K562 (cell line): ENCODE data around the gene BCL2L12. TPM values are rescaled to one million over a fixed set of nuclear protein-coding genes. Genes with fewer than 3 reads are reported as not detected.

Experiments
- NFIX ChIP-seq: fragments of 250-450 bp; sonication (Bioruptor Pico); IDR thresholded peaks from 2 replicates; pipeline ENCODE4 v1.4.0; 2020; ENCODE audit warnings: low read depth, mild to moderate bottlenecking, moderate library complexity
- PCBP1 ChIP-seq: fragments of 200-400 bp; formaldehyde crosslinking; IDR thresholded peaks from 2 replicates; pipeline ENCODE4 v1.6.1; 2018; ENCODE audit warnings: mild to moderate bottlenecking, low read depth, low read length; ENCODE audit not compliant: poor library complexity, severe bottlenecking
- RAD51 ChIP-seq: fragments of 450-650 bp; IDR thresholded peaks from 2 replicates; pipeline ENCODE4 v1.7.1; 2016; ENCODE audit warnings: low read depth, mild to moderate bottlenecking, borderline replicate concordance
- SIX5 ChIP-seq, 2 experiments: IDR thresholded peaks; 2 replicates each; pipeline ENCODE4 v1.6.1; 2011; ENCODE audit warnings: low read length in 2 of 2, borderline replicate concordance in 1 of 2, low read depth in 1 of 2, mild to moderate bottlenecking in 1 of 2, moderate library complexity in 1 of 2; ENCODE audit not compliant: insufficient read depth in 1 of 2
- SNRNP70 ChIP-seq: fragments of 200-400 bp; formaldehyde crosslinking; optimal IDR thresholded peaks from 2 replicates; pipeline ENCODE3; 2017; ENCODE audit warnings: low read depth, low read length
- SP1 ChIP-seq: sonication (generic); formaldehyde crosslinking; IDR thresholded peaks from 2 replicates; pipeline ENCODE4 v1.8.1; 2022; ENCODE audit warnings: mild to moderate bottlenecking, missing genetic modification reagents
- TAF15 ChIP-seq: fragments of 200-400 bp; formaldehyde crosslinking; IDR thresholded peaks from 2 replicates; pipeline ENCODE4 v1.6.1; 2017; ENCODE audit warnings: mild to moderate bottlenecking, low read depth, low read length, moderate library complexity
- TEAD1 ChIP-seq, 2 experiments: fragments of 450-650 bp in 1 of 2; sonication (generic) in 1 of 2; formaldehyde crosslinking; IDR thresholded peaks; 2 replicates each; pipeline versions ENCODE4 v1.4.0 to v1.8.0; 2020 to 2022; ENCODE audit warnings: mild to moderate bottlenecking in 2 of 2, missing genetic modification reagents in 1 of 2
- VEZF1 ChIP-seq: fragments of 200-800 bp; sonication (Bioruptor generic); IDR thresholded peaks from 2 replicates; pipeline ENCODE4 v1.6.1; 2017; ENCODE audit warnings: missing genetic modification characterization, missing compliant biosample characterization
- ZBTB5 ChIP-seq: fragments of 450-650 bp; IDR thresholded peaks from 2 replicates; pipeline ENCODE4 v1.6.1; 2017; ENCODE audit warnings: antibody characterized with exemption
- ZBTB7A ChIP-seq: IDR thresholded peaks from 2 replicates; pipeline ENCODE4 v1.6.1; 2011; ENCODE audit warnings: low read depth, mild to moderate bottlenecking, low read length, moderate library complexity, borderline replicate concordance; ENCODE audit not compliant: control insufficient read depth
- ZFP36 ChIP-seq: fragments of 150-350 bp; IDR thresholded peaks from 2 replicates; pipeline ENCODE4 v1.6.1; 2018; ENCODE audit warnings: low read length, low read depth; ENCODE audit not compliant: partially characterized antibody
- ZNF277 ChIP-seq: fragments of 250-450 bp; sonication (Bioruptor Pico); IDR thresholded peaks from 2 replicates; pipeline ENCODE4 v1.8.0; 2022; ENCODE audit warnings: inconsistent platforms, mild to moderate bottlenecking, moderate library complexity, borderline replicate concordance
- polyA plus RNA-seq, 8 experiments: library from polyadenylated mRNA; depleted of rRNA in 4 of 8; stranded (reverse) in 5 of 8; unstranded in 3 of 8; fragments of >200 nt; fragmentation: Nextera tagmentation in 2 of 8; fragmentation: Illumina TruSeq in 1 of 8; extraction: Ambion mirVana in 2 of 8; extraction: Trizol in 1 of 8; gene quantifications; 2 replicates each; pipeline versions ENCODE4 v1.2.1 to v1.2.3, GENCODE V29; 2011 to 2014; ENCODE audit warnings: inconsistent platforms in 1 of 8, missing spikeins in 1 of 8
- total RNA-seq, 7 experiments: library from RNA; depleted of rRNA in 6 of 7; stranded (reverse); fragments of >200 nt in 6 of 7; fragmentation: Illumina TruSeq in 2 of 7; extraction: Trizol in 2 of 7; gene quantifications; 2 replicates each; pipeline versions ENCODE4 v1.2.1 to v1.2.3, GENCODE V29; 2011 to 2021; ENCODE audit warnings: low replicate concordance in 1 of 7
- TF ChIP-seq, protein P1 (sequence below): fragments of 250-450 bp; sonication (Bioruptor Pico); IDR thresholded peaks from 2 replicates; pipeline ENCODE4 v1.8.0; 2021; ENCODE audit warnings: mild to moderate bottlenecking, moderate library complexity
- TF ChIP-seq, protein P2 (sequence below), 2 experiments: fragments of 150-350 bp in 1 of 2; IDR thresholded peaks; 2 replicates each; pipeline ENCODE4 v1.6.1; 2012 to 2016; ENCODE audit warnings: low read depth in 2 of 2, low read length in 2 of 2, mild to moderate bottlenecking in 1 of 2, moderate library complexity in 1 of 2

The BCL2L12 gene
- total and polyA plus RNA-seq, 9 of the 15 experiments (the other 6 are each of a cell fraction or from before 2014, with no cell fraction given), result 7.4 to 263 (median 81.2) TPM

DNA sequence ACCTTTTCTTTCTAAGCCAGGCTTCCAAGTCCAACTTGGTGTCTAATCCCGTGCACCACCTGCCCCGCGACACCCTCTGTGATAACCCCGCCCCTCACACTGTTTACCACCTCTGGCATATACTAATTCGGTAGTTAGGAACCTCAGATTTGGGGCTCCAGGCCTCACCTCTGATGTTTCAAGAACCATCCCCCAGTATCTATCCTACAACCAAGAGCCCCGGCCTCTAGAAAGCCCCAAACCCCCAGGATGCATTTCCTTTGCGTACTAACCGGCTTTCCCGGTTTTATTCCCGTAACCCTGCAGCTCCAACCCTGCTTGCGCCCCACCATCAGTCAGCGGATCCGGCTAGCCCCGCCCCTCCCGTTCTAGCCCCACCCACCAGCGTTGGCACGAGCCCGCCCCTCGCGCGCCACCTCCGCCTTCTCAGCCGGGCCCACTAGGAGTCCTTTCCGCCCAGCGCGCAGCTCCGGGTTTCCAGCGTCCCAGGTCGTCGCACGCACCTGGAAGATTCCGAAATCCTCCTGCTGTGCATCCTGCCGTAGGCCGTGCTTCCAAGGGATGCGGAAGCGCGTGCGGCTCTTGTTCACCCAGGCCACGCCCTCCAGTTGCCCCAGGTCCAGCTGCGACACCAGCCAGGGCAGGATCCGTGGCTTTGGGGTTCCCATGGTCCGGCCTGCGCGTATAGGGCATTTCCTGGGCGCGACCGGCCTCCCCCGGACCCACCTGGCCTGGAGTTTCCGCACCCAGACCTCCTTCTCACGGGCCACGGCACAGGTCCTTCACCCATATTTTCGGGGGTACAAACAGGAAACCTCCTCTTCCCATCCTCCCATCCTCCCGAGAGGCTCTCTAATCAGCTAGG, 1.3 kb upstream of the BCL2L12 start (continued):
- no peak for TF ChIP-seq PCBP1
- TF ChIP-seq TEAD1 (CRISPR knock-in tag; IDR thresholded peaks at IDR 0.05), result no peak
- TF ChIP-seq TAF15, result no peak
- no peak for TF ChIP-seq ZFP36
- TF ChIP-seq SP1 (CRISPR knock-in tag), result peak; percentile 83
- TF ChIP-seq, protein P1, sequence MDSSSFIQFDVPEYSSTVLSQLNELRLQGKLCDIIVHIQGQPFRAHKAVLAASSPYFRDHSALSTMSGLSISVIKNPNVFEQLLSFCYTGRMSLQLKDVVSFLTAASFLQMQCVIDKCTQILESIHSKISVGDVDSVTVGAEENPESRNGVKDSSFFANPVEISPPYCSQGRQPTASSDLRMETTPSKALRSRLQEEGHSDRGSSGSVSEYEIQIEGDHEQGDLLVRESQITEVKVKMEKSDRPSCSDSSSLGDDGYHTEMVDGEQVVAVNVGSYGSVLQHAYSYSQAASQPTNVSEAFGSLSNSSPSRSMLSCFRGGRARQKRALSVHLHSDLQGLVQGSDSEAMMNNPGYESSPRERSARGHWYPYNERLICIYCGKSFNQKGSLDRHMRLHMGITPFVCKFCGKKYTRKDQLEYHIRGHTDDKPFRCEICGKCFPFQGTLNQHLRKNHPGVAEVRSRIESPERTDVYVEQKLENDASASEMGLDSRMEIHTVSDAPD (CRISPR knock-in tag), result no peak
- peak; percentile 16; the same call in 1 of the 2 replicates for TF ChIP-seq ZBTB7A
- TF ChIP-seq VEZF1, result peak; percentile 47; the same call in 1 of the 2 replicates
- TF ChIP-seq, protein P2, sequence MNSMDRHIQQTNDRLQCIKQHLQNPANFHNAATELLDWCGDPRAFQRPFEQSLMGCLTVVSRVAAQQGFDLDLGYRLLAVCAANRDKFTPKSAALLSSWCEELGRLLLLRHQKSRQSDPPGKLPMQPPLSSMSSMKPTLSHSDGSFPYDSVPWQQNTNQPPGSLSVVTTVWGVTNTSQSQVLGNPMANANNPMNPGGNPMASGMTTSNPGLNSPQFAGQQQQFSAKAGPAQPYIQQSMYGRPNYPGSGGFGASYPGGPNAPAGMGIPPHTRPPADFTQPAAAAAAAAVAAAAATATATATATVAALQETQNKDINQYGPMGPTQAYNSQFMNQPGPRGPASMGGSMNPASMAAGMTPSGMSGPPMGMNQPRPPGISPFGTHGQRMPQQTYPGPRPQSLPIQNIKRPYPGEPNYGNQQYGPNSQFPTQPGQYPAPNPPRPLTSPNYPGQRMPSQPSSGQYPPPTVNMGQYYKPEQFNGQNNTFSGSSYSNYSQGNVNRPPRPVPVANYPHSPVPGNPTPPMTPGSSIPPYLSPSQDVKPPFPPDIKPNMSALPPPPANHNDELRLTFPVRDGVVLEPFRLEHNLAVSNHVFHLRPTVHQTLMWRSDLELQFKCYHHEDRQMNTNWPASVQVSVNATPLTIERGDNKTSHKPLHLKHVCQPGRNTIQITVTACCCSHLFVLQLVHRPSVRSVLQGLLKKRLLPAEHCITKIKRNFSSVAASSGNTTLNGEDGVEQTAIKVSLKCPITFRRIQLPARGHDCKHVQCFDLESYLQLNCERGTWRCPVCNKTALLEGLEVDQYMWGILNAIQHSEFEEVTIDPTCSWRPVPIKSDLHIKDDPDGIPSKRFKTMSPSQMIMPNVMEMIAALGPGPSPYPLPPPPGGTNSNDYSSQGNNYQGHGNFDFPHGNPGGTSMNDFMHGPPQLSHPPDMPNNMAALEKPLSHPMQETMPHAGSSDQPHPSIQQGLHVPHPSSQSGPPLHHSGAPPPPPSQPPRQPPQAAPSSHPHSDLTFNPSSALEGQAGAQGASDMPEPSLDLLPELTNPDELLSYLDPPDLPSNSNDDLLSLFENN (IDR thresholded peaks at IDR 0.05; ENCODE audit: low read depth in 2 of 2, low read length in 2 of 2), result no peak
- TF ChIP-seq SIX5 (IDR thresholded peaks at IDR 0.05; ENCODE audit: borderline replicate concordance in 1 of 2, insufficient read depth in 1 of 2, low read depth in 1 of 2, low read length in 2 of 2), result no peak
- TF ChIP-seq ZNF277 (CRISPR knock-in tag), result no peak
- TF ChIP-seq SNRNP70, result no peak
- TF ChIP-seq NFIX (CRISPR knock-in tag), result no peak
- no peak for TF ChIP-seq ZBTB5
- no peak for TF ChIP-seq RAD51
